Gastroesophageal sphincter (tissue), 4 donors: Measurements from ENCODE around the gene TACSTD2. TPM values are rescaled to one million over a fixed set of nuclear protein-coding genes. Genes with fewer than 3 reads are reported as not detected.

ENCODE experiments used
- total RNA-seq, 4 donors: library from RNA; depleted of rRNA; stranded (reverse); fragments of >200 nt; gene quantifications; one replicate each; pipeline ENCODE4 v1.1.0, GENCODE V29; 2016

TACSTD2 gene
- total RNA-seq, 4 donors from 2014 or later: 1.5 to 39.5 (median 4.5) TPM

Other genes starting within 250 kb of the TACSTD2 start
- 10 to 100 TPM; 29.1 to 54.2 (median 36.6) TPM for gene OMA1, start 30.5 kb downstream of the TACSTD2 start, total RNA-seq
- gene MYSM1, start 122.8 kb upstream of the TACSTD2 start, total RNA-seq: 10 to 100 TPM in 3 of 4 donors, 1 to 10 TPM in 1; 8.5 to 26.5 (median 15.9) TPM
- gene JUN, start 206.8 kb upstream of the TACSTD2 start, total RNA-seq: 100 to 1,000 TPM; 102 to 145 (median 105) TPM